ENCODE data around the gene SPDYE16.
"Not testable (repeated sequence)": the region's sequence is repeated elsewhere in the genome, so short reads cannot be mapped to it uniquely, and the experiment has no call there.

SPDYE16 gene, protein sequence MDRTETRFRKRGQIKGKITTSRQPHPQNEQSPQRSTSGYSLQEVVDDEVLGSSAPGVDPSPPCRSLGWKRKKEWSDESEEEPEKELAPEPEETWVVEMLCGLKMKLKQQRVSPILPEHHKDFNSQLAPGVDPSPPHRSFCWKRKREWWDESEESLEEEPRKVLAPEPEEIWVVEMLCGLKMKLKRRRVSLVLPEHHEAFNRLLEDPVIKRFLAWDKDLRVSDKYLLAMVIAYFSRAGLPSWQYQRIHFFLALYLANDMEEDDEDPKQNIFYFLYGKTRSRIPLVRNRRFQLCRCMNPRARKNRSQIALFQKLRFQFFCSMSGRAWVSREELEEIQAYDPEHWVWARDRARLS
- total RNA-seq: 0 to 0.19 (median 0.17) reads per million in 3 donors

DNA sequence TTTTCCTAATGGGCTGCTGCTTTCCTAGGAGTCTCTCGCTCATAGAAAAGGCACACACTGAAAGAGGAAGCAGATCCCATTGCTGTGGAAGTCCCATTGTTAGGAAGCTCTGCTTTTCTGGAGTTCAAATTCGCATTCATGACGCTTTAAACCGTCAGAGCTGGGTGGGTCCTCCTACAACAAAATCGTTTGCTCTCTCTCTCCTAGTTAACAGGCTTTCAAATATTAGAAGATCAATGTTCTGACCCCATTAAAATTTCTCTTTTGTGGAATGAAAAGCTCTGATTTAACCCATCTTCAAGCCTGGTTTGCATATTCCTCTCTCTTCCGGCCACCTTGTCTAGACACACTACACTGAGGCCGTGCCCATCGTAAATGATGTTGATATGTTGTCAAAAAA lies at the start of gene SPDYE16:
Gene SPDYE16, minus strand, starts transcription at position 101 of the 400 bp plus-strand sequence. CDS start 1,838 bp downstream, outside the sequence.
- not testable (repeated sequence) for H3K27me3 ChIP-seq (replicated peaks; ENCODE audit: control insufficient read depth, insufficient read depth, low read length, poor library complexity, severe bottlenecking); H3K36me3 ChIP-seq (ENCODE audit: control insufficient read depth, insufficient read depth, low read length); DNase-seq; H3K9me3 ChIP-seq (ENCODE audit: control insufficient read depth, low read length); H3K27ac ChIP-seq (ENCODE audit: insufficient read depth, low read length, poor library complexity, severe bottlenecking); H3K4me3 ChIP-seq (ENCODE audit: insufficient read depth, low read depth, low read length, poor library complexity, severe bottlenecking); H3K4me1 ChIP-seq (ENCODE audit: control insufficient read depth, insufficient read depth, low read length, poor library complexity, severe bottlenecking)

DNA sequence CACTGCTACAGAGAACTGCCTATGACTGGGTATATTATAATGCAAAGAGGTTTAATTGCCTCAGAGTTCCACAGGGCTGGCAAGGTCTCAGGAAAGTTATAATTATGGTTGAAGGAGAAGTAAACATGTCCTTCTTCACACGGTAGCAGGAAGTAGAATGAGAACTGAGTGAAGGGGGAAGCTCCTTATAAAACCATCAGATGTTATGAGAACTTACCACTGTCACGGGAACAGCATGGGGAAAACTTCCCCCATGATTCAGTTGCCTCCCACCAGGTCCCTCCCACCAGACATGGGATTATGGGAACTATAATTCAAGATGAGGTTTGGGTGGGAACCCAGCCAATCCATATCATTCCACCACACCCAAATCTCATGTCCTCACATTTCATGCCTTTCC lies 49.6 kb upstream of the SPDYE16 start:
- H3K36me3 ChIP-seq (ENCODE audit: control insufficient read depth, insufficient read depth, low read length); H3K4me3 ChIP-seq (ENCODE audit: insufficient read depth, low read depth, low read length, poor library complexity, severe bottlenecking); H3K27me3 ChIP-seq (replicated peaks; ENCODE audit: control insufficient read depth, insufficient read depth, low read length, poor library complexity, severe bottlenecking); H3K9me3 ChIP-seq (ENCODE audit: control insufficient read depth, low read length); H3K27ac ChIP-seq (ENCODE audit: insufficient read depth, low read length, poor library complexity, severe bottlenecking); H3K4me1 ChIP-seq (ENCODE audit: control insufficient read depth, insufficient read depth, low read length, poor library complexity, severe bottlenecking); DNase-seq: not testable (repeated sequence)

GRCh38 chr7:76591602-76592304 lies 48.7 kb upstream of the SPDYE16 start:
- H3K4me1 ChIP-seq (ENCODE audit: control insufficient read depth, insufficient read depth, low read length, poor library complexity, severe bottlenecking); H3K27me3 ChIP-seq (replicated peaks; ENCODE audit: control insufficient read depth, insufficient read depth, low read length, poor library complexity, severe bottlenecking); DNase-seq; H3K4me3 ChIP-seq (ENCODE audit: insufficient read depth, low read depth, low read length, poor library complexity, severe bottlenecking); H3K9me3 ChIP-seq (ENCODE audit: control insufficient read depth, low read length); H3K36me3 ChIP-seq (ENCODE audit: control insufficient read depth, insufficient read depth, low read length); H3K27ac ChIP-seq (ENCODE audit: insufficient read depth, low read length, poor library complexity, severe bottlenecking): not testable (repeated sequence)

GRCh38 chr7:76591033-76591432 lies 47.9 kb upstream of the SPDYE16 start:
- not testable (repeated sequence) for DNase-seq; H3K27ac ChIP-seq (ENCODE audit: insufficient read depth, low read length, poor library complexity, severe bottlenecking); H3K4me1 ChIP-seq (ENCODE audit: control insufficient read depth, insufficient read depth, low read length, poor library complexity, severe bottlenecking); H3K36me3 ChIP-seq (ENCODE audit: control insufficient read depth, insufficient read depth, low read length); H3K27me3 ChIP-seq (replicated peaks; ENCODE audit: control insufficient read depth, insufficient read depth, low read length, poor library complexity, severe bottlenecking); H3K4me3 ChIP-seq (ENCODE audit: insufficient read depth, low read depth, low read length, poor library complexity, severe bottlenecking); H3K9me3 ChIP-seq (ENCODE audit: control insufficient read depth, low read length)

GRCh38 chr7:76588586-76588985 lies 45.5 kb upstream of the SPDYE16 start:
- H3K4me1 ChIP-seq (ENCODE audit: control insufficient read depth, insufficient read depth, low read length, poor library complexity, severe bottlenecking); DNase-seq; H3K27me3 ChIP-seq (replicated peaks; ENCODE audit: control insufficient read depth, insufficient read depth, low read length, poor library complexity, severe bottlenecking); H3K36me3 ChIP-seq (ENCODE audit: control insufficient read depth, insufficient read depth, low read length); H3K4me3 ChIP-seq (ENCODE audit: insufficient read depth, low read depth, low read length, poor library complexity, severe bottlenecking); H3K9me3 ChIP-seq (ENCODE audit: control insufficient read depth, low read length); H3K27ac ChIP-seq (ENCODE audit: insufficient read depth, low read length, poor library complexity, severe bottlenecking): not testable (repeated sequence)

DNA sequence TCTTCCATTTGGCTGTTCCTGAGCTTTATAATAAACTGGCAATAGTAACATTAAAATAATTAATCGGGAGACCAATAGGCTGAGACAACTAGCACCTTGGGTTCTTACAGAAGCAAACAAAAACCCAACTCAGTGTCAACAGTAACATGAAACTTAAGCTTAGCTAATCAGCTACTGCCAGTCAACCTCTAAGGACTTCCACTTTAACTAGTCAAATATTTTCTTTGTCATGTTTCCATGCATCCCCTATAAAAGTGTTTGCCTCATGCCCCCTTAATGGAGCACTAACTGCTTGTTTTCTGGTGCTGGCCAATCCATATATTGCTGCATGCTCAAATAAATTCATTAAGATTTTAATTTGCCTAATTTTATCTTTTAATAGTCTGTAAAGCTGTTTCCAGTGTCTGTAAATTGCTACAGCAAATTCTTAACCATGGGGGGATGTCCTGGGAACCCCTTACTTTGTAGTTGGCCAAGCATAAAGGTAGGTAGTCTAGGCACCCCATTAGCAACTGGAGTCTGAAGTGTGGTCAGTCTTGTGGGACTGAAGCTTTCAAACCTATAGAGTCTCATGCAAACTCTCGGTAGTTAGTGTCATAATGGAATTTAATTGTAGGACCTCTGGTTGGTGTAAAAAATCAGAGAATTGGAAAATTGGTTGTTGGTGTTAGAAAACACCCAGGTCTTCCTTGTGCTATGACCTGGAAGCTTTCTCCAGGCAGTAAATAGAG lies 43.7 kb upstream of the SPDYE16 start:
- H3K27ac ChIP-seq (ENCODE audit: insufficient read depth, low read length, poor library complexity, severe bottlenecking); H3K4me3 ChIP-seq (ENCODE audit: insufficient read depth, low read depth, low read length, poor library complexity, severe bottlenecking); H3K27me3 ChIP-seq (replicated peaks; ENCODE audit: control insufficient read depth, insufficient read depth, low read length, poor library complexity, severe bottlenecking); DNase-seq; H3K9me3 ChIP-seq (ENCODE audit: control insufficient read depth, low read length); H3K36me3 ChIP-seq (ENCODE audit: control insufficient read depth, insufficient read depth, low read length); H3K4me1 ChIP-seq (ENCODE audit: control insufficient read depth, insufficient read depth, low read length, poor library complexity, severe bottlenecking): not testable (repeated sequence)

- H3K36me3 ChIP-seq (ENCODE audit: control insufficient read depth, insufficient read depth, low read length); H3K4me1 ChIP-seq (ENCODE audit: control insufficient read depth, insufficient read depth, low read length, poor library complexity, severe bottlenecking); H3K27ac ChIP-seq (ENCODE audit: insufficient read depth, low read length, poor library complexity, severe bottlenecking); DNase-seq; H3K4me3 ChIP-seq (ENCODE audit: insufficient read depth, low read depth, low read length, poor library complexity, severe bottlenecking); H3K9me3 ChIP-seq (ENCODE audit: control insufficient read depth, low read length); H3K27me3 ChIP-seq (replicated peaks; ENCODE audit: control insufficient read depth, insufficient read depth, low read length, poor library complexity, severe bottlenecking): not testable (repeated sequence)
These were observed 40.7 kb upstream of the SPDYE16 start for GRCh38 chr7:76583636-76584281.

GRCh38 chr7:76582848-76583631 lies 39.9 kb upstream of the SPDYE16 start:
- not testable (repeated sequence) for H3K4me3 ChIP-seq (ENCODE audit: insufficient read depth, low read depth, low read length, poor library complexity, severe bottlenecking); H3K27me3 ChIP-seq (replicated peaks; ENCODE audit: control insufficient read depth, insufficient read depth, low read length, poor library complexity, severe bottlenecking); H3K9me3 ChIP-seq (ENCODE audit: control insufficient read depth, low read length); DNase-seq; H3K27ac ChIP-seq (ENCODE audit: insufficient read depth, low read length, poor library complexity, severe bottlenecking); H3K36me3 ChIP-seq (ENCODE audit: control insufficient read depth, insufficient read depth, low read length); H3K4me1 ChIP-seq (ENCODE audit: control insufficient read depth, insufficient read depth, low read length, poor library complexity, severe bottlenecking)

GRCh38 chr7:76575919-76576655 lies 33.0 kb upstream of the SPDYE16 start:
- H3K36me3 ChIP-seq (ENCODE audit: control insufficient read depth, insufficient read depth, low read length); H3K4me3 ChIP-seq (ENCODE audit: insufficient read depth, low read depth, low read length, poor library complexity, severe bottlenecking); DNase-seq; H3K4me1 ChIP-seq (ENCODE audit: control insufficient read depth, insufficient read depth, low read length, poor library complexity, severe bottlenecking); H3K27me3 ChIP-seq (replicated peaks; ENCODE audit: control insufficient read depth, insufficient read depth, low read length, poor library complexity, severe bottlenecking); H3K9me3 ChIP-seq (ENCODE audit: control insufficient read depth, low read length); H3K27ac ChIP-seq (ENCODE audit: insufficient read depth, low read length, poor library complexity, severe bottlenecking): not testable (repeated sequence)
